ENCODE measurements around the gene GDF7. TPM values are rescaled to one million over a fixed set of nuclear protein-coding genes. Genes with fewer than 3 reads are reported as not detected.

The GDF7 gene
- total and polyA plus RNA-seq, 8 donors = 0.15 to 0.42 (median 0.30) TPM

DNA sequence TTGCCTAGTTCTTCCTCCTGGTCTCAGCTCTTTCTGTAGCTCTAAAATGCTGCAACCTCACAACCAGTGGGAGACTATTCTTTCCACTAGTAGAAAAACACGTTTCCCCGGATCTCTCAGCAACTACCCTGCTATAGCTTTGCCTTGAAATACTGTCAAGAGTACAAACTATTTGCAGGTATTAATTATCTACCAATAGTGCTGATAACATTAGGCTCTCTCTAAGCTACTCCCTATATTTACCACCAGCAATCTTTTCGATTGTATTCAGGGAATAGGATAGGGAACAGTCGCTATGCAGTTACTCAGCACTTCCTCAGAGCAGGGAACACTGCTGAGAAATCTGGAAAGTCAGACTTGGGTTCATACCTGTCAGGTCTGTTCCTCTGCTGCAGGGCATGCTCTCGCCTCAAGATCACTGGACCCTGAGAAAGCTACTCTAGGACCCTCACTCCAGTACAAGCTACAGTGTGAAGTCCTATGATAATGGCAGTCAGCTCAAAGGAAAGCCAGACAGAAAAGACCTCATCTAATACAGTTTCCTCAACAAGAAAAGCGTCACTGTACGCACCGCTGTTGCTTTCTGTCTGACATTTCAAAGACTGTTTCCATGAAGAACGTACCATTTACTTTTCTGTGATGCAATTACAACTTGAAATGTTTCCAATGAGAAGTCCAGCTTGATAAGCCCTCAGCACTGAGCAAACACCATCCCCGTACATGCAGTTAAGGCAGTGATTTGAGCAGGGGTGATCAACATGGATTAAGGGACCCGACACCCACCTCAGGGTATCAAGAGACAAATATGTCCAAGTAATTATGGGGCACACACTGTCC is 22.7 kb downstream of the GDF7 start:
- ATAC-seq = peak; percentile 87
- TF ChIP-seq, protein P1, sequence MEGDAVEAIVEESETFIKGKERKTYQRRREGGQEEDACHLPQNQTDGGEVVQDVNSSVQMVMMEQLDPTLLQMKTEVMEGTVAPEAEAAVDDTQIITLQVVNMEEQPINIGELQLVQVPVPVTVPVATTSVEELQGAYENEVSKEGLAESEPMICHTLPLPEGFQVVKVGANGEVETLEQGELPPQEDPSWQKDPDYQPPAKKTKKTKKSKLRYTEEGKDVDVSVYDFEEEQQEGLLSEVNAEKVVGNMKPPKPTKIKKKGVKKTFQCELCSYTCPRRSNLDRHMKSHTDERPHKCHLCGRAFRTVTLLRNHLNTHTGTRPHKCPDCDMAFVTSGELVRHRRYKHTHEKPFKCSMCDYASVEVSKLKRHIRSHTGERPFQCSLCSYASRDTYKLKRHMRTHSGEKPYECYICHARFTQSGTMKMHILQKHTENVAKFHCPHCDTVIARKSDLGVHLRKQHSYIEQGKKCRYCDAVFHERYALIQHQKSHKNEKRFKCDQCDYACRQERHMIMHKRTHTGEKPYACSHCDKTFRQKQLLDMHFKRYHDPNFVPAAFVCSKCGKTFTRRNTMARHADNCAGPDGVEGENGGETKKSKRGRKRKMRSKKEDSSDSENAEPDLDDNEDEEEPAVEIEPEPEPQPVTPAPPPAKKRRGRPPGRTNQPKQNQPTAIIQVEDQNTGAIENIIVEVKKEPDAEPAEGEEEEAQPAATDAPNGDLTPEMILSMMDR (IDR thresholded peaks at IDR 0.05) = no peak
- Histone ChIP-seq H3K4me3 (no peak overlapping the region), H3K27me3 (no peaks in the 10 kb centered on the region), H3K36me3 (peaks cover 0 to 27% of the 10 kb centered on the region in 2 donors), H3K27ac (no peak overlapping the region), H3K4me1 (no peaks in the 10 kb centered on the region), H3K9me3 (no peaks in the 10 kb centered on the region)
- DNase-seq = no peak
- intact Hi-C loops (cut with DNase I) = no loop called here

DNA sequence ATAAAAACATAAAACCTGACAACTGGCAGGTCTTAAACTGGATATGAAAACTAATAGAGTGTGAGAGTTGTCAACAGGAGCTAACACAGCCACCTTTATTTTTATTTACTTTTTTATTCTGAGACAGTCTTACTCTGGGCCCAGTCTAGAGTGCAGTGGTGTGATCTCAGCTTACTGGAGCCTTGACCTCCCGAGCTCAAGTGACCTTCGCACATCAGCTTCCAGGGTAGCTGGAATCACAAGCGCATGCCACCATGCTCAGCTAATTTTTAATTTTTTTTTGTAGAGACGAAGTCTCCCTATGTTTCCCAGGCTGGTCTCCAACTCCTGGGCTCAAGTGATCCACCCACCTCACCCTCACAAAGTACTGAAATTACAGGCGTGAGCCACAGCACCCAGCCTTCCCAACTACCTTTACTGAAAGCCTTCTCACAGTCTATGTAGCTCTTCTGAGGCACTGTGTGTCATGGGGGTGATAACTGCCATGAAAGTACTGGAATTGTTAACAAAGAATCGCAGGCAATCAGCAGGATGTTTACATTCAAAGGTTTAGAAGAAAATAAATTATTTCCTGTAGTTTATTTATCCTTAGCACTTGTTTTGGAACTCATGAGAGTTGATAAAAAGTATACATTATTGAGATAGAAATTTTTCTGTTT is 24.3 kb downstream of the GDF7 start:
- intact Hi-C loops (cut with DNase I) = no loop called here
- ATAC-seq (no peak), DNase-seq (no peak)
- Histone ChIP-seq H3K36me3 (peaks cover 0 to 15% of the 10 kb centered on the region in 2 donors), H3K27ac (no peak overlapping the region), H3K9me3 (no peaks in the 10 kb centered on the region), H3K4me1 (no peaks in the 10 kb centered on the region), H3K4me3 (no peak overlapping the region), H3K27me3 (no peaks in the 10 kb centered on the region)
- TF ChIP-seq, protein P1 (IDR thresholded peaks at IDR 0.05) = no peak

- Histone ChIP-seq H3K4me1 (no peaks in the 10 kb centered on the region), H3K36me3 (peaks cover 0 to 9% of the 10 kb centered on the region in 2 donors), H3K27me3 (no peaks in the 10 kb centered on the region), H3K4me3 (no peak overlapping the region), H3K27ac (no peak overlapping the region), H3K9me3 (no peaks in the 10 kb centered on the region)
- no peak for DNase-seq
- TF ChIP-seq, protein P1 (IDR thresholded peaks at IDR 0.05) = no peak
- intact Hi-C loops (cut with DNase I) = no loop called here
- no peak for ATAC-seq
These were observed 25.1 kb downstream of the GDF7 start for GRCh38 chr2:20692081-20692480.

DNA sequence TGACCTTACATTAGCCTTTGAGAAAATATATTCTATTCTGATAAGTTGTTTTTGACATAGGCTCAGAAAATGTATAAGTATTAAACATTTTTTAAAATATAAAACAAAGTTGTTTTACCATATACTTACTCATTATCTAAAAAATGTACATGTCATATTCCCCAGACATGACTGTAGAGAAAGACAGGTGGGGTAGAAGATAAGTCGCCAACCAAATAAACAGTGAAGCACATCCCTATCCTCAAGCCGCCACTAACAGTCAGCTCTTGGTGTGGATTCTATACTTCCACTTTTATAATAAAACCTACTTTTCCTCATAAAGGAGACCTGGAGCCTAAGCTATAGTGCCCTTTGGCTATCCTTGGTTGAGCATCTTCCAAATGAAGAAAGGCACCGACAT is 26.4 kb downstream of the GDF7 start:
- Histone ChIP-seq H3K27me3 (no peaks in the 10 kb centered on the region), H3K4me1 (no peaks in the 10 kb centered on the region), H3K9me3 (no peaks in the 10 kb centered on the region), H3K4me3 (no peak overlapping the region), H3K36me3 (peaks cover 0 to 9% of the 10 kb centered on the region in 2 donors), H3K27ac (no peak overlapping the region)
- TF ChIP-seq, protein P1 (IDR thresholded peaks at IDR 0.05) = no peak
- ATAC-seq = no peak
- intact Hi-C loops (cut with DNase I) = no loop called here
- DNase-seq = no peak

- peak in 2 of 4 donors; percentile 24 to 35 for DNase-seq
- Histone ChIP-seq H3K27ac (no peak overlapping the region), H3K4me1 (peaks cover 0 to 12% of the 10 kb centered on the region in 2 donors), H3K27me3 (no peaks in the 10 kb centered on the region), H3K36me3 (peaks cover 0 to 9% of the 10 kb centered on the region in 2 donors), H3K9me3 (no peaks in the 10 kb centered on the region), H3K4me3 (no peak overlapping the region)
- TF ChIP-seq, protein P1 (IDR thresholded peaks at IDR 0.05) = no peak
- intact Hi-C loops (cut with DNase I) = no loop called here
- ATAC-seq = no peak
These were observed 29.4 kb downstream of the GDF7 start for GRCh38 chr2:20696366-20696765.

Data from left lung (tissue), 10 donors.